GM12801 (cell line): ENCODE data around the gene CCDC157.

ENCODE experiments used
- TF ChIP-seq, protein P1 (sequence below): IDR thresholded peaks from one replicate; pipeline ENCODE4 v1.5.1; 2011; ENCODE audit warnings: control low read depth; ENCODE audit not compliant: insufficient read length; ENCODE audit errors: extremely low read depth

The CCDC157 gene

DNA sequence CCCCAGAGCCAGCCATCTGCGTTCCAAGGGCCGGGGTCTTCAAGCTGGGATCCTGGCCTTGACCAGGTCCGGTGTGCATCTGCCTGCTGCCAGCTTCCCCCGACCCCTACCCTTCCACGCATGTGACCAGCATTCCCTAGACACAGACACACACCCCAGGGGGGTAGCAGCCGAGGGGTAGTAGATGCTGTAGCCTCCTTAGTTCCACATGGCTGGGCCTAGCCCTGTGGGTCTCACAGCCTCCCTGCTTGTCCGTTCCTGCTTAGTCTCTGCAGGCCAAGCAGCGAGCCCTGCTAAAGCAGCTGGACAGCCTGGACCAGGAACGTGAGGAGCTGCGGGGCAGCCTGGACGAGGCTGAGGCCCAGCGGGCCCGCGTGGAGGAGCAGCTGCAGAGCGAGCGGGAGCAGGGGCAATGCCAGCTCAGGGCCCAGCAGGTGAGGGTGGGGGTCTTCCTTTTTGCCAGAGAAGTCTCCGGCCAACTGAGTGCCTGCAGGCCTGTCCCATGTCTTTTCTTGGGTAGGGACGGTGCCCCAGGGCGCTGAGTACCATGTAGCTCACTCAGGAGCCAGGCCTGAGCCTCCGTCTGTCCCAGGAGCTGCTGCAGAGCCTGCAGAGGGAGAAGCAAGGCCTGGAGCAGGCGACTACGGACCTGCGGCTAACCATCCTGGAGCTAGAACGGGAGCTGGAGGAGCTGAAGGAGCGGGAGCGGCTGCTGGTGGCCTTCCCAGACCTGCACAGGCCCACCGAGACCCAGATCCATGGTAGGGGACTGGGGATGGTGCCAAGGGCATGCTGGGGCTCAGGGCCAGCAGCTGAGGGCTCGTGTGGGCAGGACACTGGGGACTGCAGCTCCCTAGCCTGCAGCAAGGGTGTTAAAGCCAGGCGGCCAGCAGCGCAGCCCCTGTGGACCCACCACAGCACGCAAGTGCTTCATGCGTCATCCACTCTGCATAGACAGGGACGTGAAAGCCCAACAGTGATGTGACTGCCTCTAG, 16.8 kb downstream of the CCDC157 start:
- TF ChIP-seq, protein P1, sequence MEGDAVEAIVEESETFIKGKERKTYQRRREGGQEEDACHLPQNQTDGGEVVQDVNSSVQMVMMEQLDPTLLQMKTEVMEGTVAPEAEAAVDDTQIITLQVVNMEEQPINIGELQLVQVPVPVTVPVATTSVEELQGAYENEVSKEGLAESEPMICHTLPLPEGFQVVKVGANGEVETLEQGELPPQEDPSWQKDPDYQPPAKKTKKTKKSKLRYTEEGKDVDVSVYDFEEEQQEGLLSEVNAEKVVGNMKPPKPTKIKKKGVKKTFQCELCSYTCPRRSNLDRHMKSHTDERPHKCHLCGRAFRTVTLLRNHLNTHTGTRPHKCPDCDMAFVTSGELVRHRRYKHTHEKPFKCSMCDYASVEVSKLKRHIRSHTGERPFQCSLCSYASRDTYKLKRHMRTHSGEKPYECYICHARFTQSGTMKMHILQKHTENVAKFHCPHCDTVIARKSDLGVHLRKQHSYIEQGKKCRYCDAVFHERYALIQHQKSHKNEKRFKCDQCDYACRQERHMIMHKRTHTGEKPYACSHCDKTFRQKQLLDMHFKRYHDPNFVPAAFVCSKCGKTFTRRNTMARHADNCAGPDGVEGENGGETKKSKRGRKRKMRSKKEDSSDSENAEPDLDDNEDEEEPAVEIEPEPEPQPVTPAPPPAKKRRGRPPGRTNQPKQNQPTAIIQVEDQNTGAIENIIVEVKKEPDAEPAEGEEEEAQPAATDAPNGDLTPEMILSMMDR, result no peak

DNA sequence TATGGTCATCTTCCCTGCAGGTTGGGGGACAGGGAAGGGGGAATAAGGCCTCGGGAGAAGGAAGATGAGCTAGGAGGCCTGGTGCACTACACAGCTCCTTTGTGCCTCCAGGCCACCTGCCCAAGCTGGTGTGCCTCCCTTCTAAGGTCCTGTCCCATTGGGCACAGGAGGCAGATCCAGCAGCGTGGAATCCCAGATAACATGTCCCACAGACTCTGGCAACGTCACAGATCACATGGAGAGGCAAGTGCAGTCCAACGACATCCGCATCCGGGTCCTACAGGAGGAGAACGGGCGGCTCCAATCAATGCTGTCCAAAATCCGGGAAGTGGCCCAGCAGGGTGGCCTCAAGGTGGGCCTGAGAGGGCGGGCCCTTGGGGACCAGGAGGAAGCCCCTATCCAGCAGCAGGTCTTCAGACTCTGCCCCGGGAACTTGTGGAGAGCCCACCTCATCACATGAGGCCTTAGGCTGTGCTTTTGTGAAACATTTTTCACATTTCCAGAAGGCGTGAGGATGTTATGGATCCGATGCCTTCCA, 18.6 kb downstream of the CCDC157 start:
- TF ChIP-seq, protein P1, result no peak

DNA sequence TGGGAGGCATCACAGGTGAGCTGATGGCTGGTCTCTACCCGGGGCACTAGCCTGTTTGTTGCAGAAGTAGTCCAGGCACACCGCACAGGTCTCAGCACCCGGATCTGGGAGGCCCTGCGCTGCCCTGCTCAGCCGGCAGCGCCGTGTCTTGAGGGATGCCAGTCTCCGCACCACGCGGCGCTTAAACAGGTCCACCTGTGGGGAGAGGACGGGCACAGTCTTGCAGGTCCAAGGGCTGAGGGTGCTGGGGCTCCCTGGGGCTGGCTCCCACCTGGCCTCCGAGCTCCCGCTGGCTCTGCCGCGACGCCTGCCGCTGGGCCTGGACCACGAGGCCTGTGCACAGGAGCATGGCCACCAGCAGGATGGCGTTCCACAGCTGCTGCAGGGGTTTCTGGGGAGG, 23.2 kb downstream of the CCDC157 start:
- TF ChIP-seq, protein P1, result no peak

DNA sequence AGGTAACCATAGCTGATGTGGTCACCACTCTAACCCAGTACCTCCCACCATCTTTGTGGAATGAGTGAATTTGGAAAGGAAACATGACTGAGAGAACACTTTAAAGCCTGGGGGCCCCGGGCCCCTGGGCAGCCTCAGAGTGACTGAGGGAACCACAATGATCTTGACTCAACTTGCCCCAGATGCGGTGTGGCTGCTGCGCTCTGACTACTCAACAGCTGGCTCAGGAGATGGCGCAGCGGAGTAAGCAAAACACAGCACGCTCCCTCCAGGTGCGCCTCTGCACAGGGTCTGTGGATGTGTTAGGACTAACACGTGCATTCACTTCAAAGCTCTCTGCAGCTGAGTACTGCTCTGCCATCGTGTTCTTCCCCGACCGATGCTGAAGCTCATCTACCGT, 24.5 kb downstream of the CCDC157 start:
- TF ChIP-seq, protein P1, result no peak

DNA sequence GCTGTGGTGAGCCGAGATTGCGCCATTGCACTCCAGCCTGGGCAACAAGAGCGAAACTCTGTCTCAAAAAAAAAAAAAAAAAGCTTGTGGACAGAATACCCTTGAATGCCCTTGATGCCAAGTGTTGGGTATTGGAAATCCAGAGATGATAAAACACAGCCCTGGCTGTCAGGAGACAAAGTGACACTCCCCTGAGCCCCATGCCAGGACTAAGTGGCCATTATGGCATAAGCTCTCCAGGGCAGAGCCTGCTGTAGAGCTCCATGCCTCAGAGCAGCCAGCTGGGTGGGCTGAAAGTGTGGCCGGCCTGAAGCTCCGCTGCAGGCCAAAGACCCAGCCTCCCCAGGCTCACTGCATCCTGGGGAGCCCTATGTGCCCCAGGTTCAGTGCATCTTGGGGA, 25.5 kb downstream of the CCDC157 start:
- TF ChIP-seq, protein P1, result no peak

DNA sequence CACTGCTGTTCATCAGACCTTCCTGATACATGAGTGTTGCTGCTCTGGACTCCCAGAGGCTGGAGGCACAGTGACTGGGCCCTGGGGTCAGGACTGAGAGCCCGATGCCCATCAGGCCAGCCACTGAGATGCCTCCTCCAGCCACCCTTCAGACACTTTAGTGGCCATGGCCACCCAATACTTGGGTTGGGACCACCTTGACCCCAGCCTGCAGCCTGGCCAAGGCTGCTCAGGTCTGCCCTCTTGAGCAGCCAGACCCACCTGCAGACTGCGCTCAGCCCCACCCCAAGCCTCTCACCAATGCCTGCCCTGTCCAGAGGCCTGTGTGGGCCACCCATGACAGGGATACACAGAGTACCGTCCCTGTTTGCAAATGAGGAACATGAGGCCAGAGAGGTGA, 26.3 kb downstream of the CCDC157 start:
- TF ChIP-seq, protein P1, result no peak

DNA sequence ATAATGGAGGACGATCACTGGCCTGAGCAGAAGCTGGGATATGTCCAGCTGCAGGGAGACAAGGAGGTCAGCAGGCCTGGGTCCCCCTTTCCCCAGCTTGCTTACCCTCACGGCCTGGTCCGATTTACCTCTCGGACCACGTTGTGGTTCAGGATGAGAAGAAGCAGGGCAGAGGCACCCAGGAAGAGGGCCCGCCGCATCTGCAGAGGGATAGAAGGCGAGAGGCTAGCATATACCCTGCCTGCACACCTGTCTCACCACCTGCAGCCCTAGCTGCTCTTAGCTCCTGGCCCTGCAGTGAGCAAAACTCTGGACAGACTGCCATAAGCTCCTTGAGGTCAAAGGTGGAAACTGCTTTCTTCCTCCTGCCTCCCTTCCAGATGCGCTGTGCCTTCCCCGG, 29.1 kb downstream of the CCDC157 start:
- TF ChIP-seq, protein P1, result no peak
